Adipocyte (in vitro differentiated cells): Measurements from ENCODE around the gene CREB5.

Experiments used
- DNase-seq: peaks from one replicate; pipeline ENCODE4 v3.0.0-alpha.2; 2015; ENCODE audit warnings: low read depth
- H3K27me3 ChIP-seq: replicated peaks from 2 replicates; pipeline ENCODE4 v1.7.0; 2013; ENCODE audit warnings: mild to moderate bottlenecking, low read length, moderate library complexity; ENCODE audit not compliant: control insufficient read depth, insufficient read depth
- H3K36me3 ChIP-seq: 2 replicates; pipeline ENCODE4 v1.7.0; 2013; ENCODE audit warnings: low read length, mild to moderate bottlenecking, moderate library complexity; ENCODE audit not compliant: control insufficient read depth, insufficient read depth, severe bottlenecking
- H3K4me1 ChIP-seq: 2 replicates; pipeline ENCODE4 v1.7.0; 2013; ENCODE audit warnings: mild to moderate bottlenecking, low read length, moderate library complexity; ENCODE audit not compliant: control insufficient read depth, insufficient read depth
- H3K4me3 ChIP-seq: 2 replicates; pipeline ENCODE4 v1.7.0; 2013; ENCODE audit warnings: mild to moderate bottlenecking, low read length, moderate library complexity
- H3K9ac ChIP-seq: 2 replicates; pipeline ENCODE4 v1.7.0; 2013; ENCODE audit warnings: mild to moderate bottlenecking, low read length, moderate library complexity
- H3K9me3 ChIP-seq: 2 replicates; pipeline ENCODE4 v1.7.0; 2013; ENCODE audit warnings: mild to moderate bottlenecking, low read length, moderate library complexity; ENCODE audit not compliant: control insufficient read depth

The CREB5 gene

GRCh38 chr7:28533731-28534531 is 121.6 kb downstream of the CREB5 start:
- H3K27me3 ChIP-seq = no peaks in the 10 kb centered on the region
- H3K9me3 ChIP-seq = peaks cover 3% of the 10 kb centered on the region
- H3K36me3 ChIP-seq = no peaks in the 10 kb centered on the region
- DNase-seq = peak; percentile 66
- no peak overlapping the region for H3K4me3 ChIP-seq
- no peak overlapping the region for H3K9ac ChIP-seq
- H3K4me1 ChIP-seq = peaks cover 32% of the 10 kb centered on the region

- Histone ChIP-seq H3K27me3 (no peaks in the 10 kb centered on the region), H3K9me3 (peaks cover 3% of the 10 kb centered on the region), H3K4me3 (no peak overlapping the region), H3K4me1 (peaks cover 11% of the 10 kb centered on the region), H3K9ac (no peak overlapping the region), H3K36me3 (no peaks in the 10 kb centered on the region)
- DNase-seq = no peak
Observed at GRCh38 chr7:28536259-28536658, 123.9 kb downstream of the CREB5 start.

GRCh38 chr7:28539289-28539981 is 127.1 kb downstream of the CREB5 start:
- no peak overlapping the region for H3K4me3 ChIP-seq
- DNase-seq = no peak
- no peak overlapping the region for H3K9ac ChIP-seq
- H3K27me3 ChIP-seq = no peaks in the 10 kb centered on the region
- no peaks in the 10 kb centered on the region for H3K9me3 ChIP-seq
- peaks cover 3% of the 10 kb centered on the region for H3K4me1 ChIP-seq
- H3K36me3 ChIP-seq = no peaks in the 10 kb centered on the region

- Histone ChIP-seq H3K9me3 (peaks cover 5% of the 10 kb centered on the region), H3K9ac (no peak overlapping the region), H3K36me3 (no peaks in the 10 kb centered on the region), H3K4me1 (no peaks in the 10 kb centered on the region), H3K27me3 (no peaks in the 10 kb centered on the region), H3K4me3 (no peak overlapping the region)
- no peak for DNase-seq
Observed at GRCh38 chr7:28542410-28542809, 130.1 kb downstream of the CREB5 start.

GRCh38 chr7:28544453-28545117 is 132.3 kb downstream of the CREB5 start:
- Histone ChIP-seq H3K27me3 (no peaks in the 10 kb centered on the region), H3K4me3 (no peak overlapping the region), H3K9me3 (peaks cover 8% of the 10 kb centered on the region), H3K4me1 (no peaks in the 10 kb centered on the region), H3K36me3 (no peaks in the 10 kb centered on the region), H3K9ac (no peak overlapping the region)
- DNase-seq = no peak

- no peak for DNase-seq
- Histone ChIP-seq H3K4me1 (no peaks in the 10 kb centered on the region), H3K9me3 (peaks cover 8% of the 10 kb centered on the region), H3K36me3 (no peaks in the 10 kb centered on the region), H3K9ac (no peak overlapping the region), H3K4me3 (no peak overlapping the region), H3K27me3 (no peaks in the 10 kb centered on the region)
Observed at GRCh38 chr7:28546067-28546466, 133.7 kb downstream of the CREB5 start.

- H3K4me1 ChIP-seq = peaks cover 4% of the 10 kb centered on the region
- no peak overlapping the region for H3K4me3 ChIP-seq
- no peaks in the 10 kb centered on the region for H3K27me3 ChIP-seq
- H3K36me3 ChIP-seq = no peaks in the 10 kb centered on the region
- peaks cover 8% of the 10 kb centered on the region for H3K9me3 ChIP-seq
- H3K9ac ChIP-seq = no peak overlapping the region
- DNase-seq = no peak
Observed at GRCh38 chr7:28547115-28547514, 134.8 kb downstream of the CREB5 start.

- H3K27me3 ChIP-seq = no peaks in the 10 kb centered on the region
Observed at GRCh38 chr7:28548416-28548815, 136.1 kb downstream of the CREB5 start.

GRCh38 chr7:28549998-28550397 is 137.7 kb downstream of the CREB5 start:
- no peak overlapping the region for H3K4me3 ChIP-seq
- H3K9ac ChIP-seq = no peak overlapping the region
- DNase-seq = no peak
- peaks cover 4% of the 10 kb centered on the region for H3K4me1 ChIP-seq
- H3K27me3 ChIP-seq = no peaks in the 10 kb centered on the region
- peaks cover 8% of the 10 kb centered on the region for H3K9me3 ChIP-seq
- H3K36me3 ChIP-seq = no peaks in the 10 kb centered on the region

More at GRCh38 chr7:28548416-28548815, 136.1 kb downstream of the CREB5 start:
- Histone ChIP-seq H3K9me3 (peaks cover 8% of the 10 kb centered on the region), H3K36me3 (no peaks in the 10 kb centered on the region), H3K9ac (no peak overlapping the region), H3K4me1 (peaks cover 4% of the 10 kb centered on the region), H3K4me3 (no peak overlapping the region)
- DNase-seq = no peak

GRCh38 chr7:28550580-28551186 is 138.4 kb downstream of the CREB5 start:
- H3K9ac ChIP-seq = no peak overlapping the region
- no peak for DNase-seq

GRCh38 chr7:28551331-28551730 is 139.0 kb downstream of the CREB5 start:
- Histone ChIP-seq H3K27me3 (no peaks in the 10 kb centered on the region), H3K4me1 (peaks cover 4% of the 10 kb centered on the region), H3K36me3 (no peaks in the 10 kb centered on the region), H3K9ac (no peak overlapping the region), H3K4me3 (no peak overlapping the region), H3K9me3 (peaks cover 8% of the 10 kb centered on the region)
- DNase-seq = no peak

More at GRCh38 chr7:28550580-28551186, 138.4 kb downstream of the CREB5 start:
- peaks cover 4% of the 10 kb centered on the region for H3K4me1 ChIP-seq
- H3K9me3 ChIP-seq = peaks cover 8% of the 10 kb centered on the region
- no peak overlapping the region for H3K4me3 ChIP-seq
- no peaks in the 10 kb centered on the region for H3K27me3 ChIP-seq
- H3K36me3 ChIP-seq = no peaks in the 10 kb centered on the region
